ENCODE results near the gene SLC35F3.

The SLC35F3 gene

GRCh38 chr1:234265861-234266260, 361.4 kb downstream of the SLC35F3 start:
- Histone ChIP-seq H3K9ac (ENCODE audit: low read depth in 1 of 2, low read length in 2 of 2) (no peak overlapping the region), H3K4me3 (ENCODE audit: low read length in 2 of 2) (no peak overlapping the region), H3K4me1 (ENCODE audit: control insufficient read depth in 2 of 2, insufficient read depth in 2 of 2, low read length in 2 of 2) (no peaks in the 10 kb centered on the region), H3K27ac (ENCODE audit: low read depth in 2 of 2, low read length in 2 of 2) (no peak overlapping the region), H3K36me3 (ENCODE audit: control insufficient read depth in 2 of 2, insufficient read depth in 2 of 2, low read length in 2 of 2) (no peaks in the 10 kb centered on the region), H3K9me3 (ENCODE audit: control insufficient read depth in 2 of 2, low read length in 2 of 2) (no peaks in the 10 kb centered on the region), H3K27me3 (ENCODE audit: control insufficient read depth in 2 of 2, insufficient read depth in 2 of 2, low read length in 2 of 2) (peaks cover 0 to 2% of the 10 kb centered on the region in 2 donors)

- Histone ChIP-seq H3K27me3 (ENCODE audit: control insufficient read depth in 2 of 2, insufficient read depth in 2 of 2, low read length in 2 of 2) (no peaks in the 10 kb centered on the region), H3K9ac (ENCODE audit: low read depth in 1 of 2, low read length in 2 of 2) (no peak overlapping the region), H3K36me3 (ENCODE audit: control insufficient read depth in 2 of 2, insufficient read depth in 2 of 2, low read length in 2 of 2) (no peaks in the 10 kb centered on the region), H3K4me1 (ENCODE audit: control insufficient read depth in 2 of 2, insufficient read depth in 2 of 2, low read length in 2 of 2) (no peaks in the 10 kb centered on the region), H3K4me3 (ENCODE audit: low read length in 2 of 2) (no peak overlapping the region), H3K9me3 (ENCODE audit: control insufficient read depth in 2 of 2, low read length in 2 of 2) (no peaks in the 10 kb centered on the region), H3K27ac (ENCODE audit: low read depth in 2 of 2, low read length in 2 of 2) (no peak overlapping the region)
Observed at GRCh38 chr1:234270093-234270492, 365.6 kb downstream of the SLC35F3 start.

- Histone ChIP-seq H3K9me3 (ENCODE audit: control insufficient read depth in 2 of 2, low read length in 2 of 2) (no peaks in the 10 kb centered on the region), H3K36me3 (ENCODE audit: control insufficient read depth in 2 of 2, insufficient read depth in 2 of 2, low read length in 2 of 2) (no peaks in the 10 kb centered on the region), H3K4me1 (ENCODE audit: control insufficient read depth in 2 of 2, insufficient read depth in 2 of 2, low read length in 2 of 2) (no peaks in the 10 kb centered on the region), H3K27me3 (ENCODE audit: control insufficient read depth in 2 of 2, insufficient read depth in 2 of 2, low read length in 2 of 2) (no peaks in the 10 kb centered on the region), H3K27ac (ENCODE audit: low read depth in 2 of 2, low read length in 2 of 2) (no peak overlapping the region), H3K9ac (ENCODE audit: low read depth in 1 of 2, low read length in 2 of 2) (no peak overlapping the region), H3K4me3 (ENCODE audit: low read length in 2 of 2) (no peak overlapping the region)
Observed at GRCh38 chr1:234270581-234271242, 366.2 kb downstream of the SLC35F3 start.

- no peaks in the 10 kb centered on the region for H3K9me3 ChIP-seq (ENCODE audit: control insufficient read depth in 2 of 2, low read length in 2 of 2)
Observed at GRCh38 chr1:234271243-234271606, 366.7 kb downstream of the SLC35F3 start.

GRCh38 chr1:234272656-234273312, 368.3 kb downstream of the SLC35F3 start:
- Histone ChIP-seq H3K9me3 (ENCODE audit: control insufficient read depth in 2 of 2, low read length in 2 of 2) (no peaks in the 10 kb centered on the region), H3K9ac (ENCODE audit: low read depth in 1 of 2, low read length in 2 of 2) (no peak overlapping the region), H3K4me3 (ENCODE audit: low read length in 2 of 2) (no peak overlapping the region), H3K27me3 (ENCODE audit: control insufficient read depth in 2 of 2, insufficient read depth in 2 of 2, low read length in 2 of 2) (no peaks in the 10 kb centered on the region), H3K27ac (ENCODE audit: low read depth in 2 of 2, low read length in 2 of 2) (no peak overlapping the region), H3K36me3 (ENCODE audit: control insufficient read depth in 2 of 2, insufficient read depth in 2 of 2, low read length in 2 of 2) (no peaks in the 10 kb centered on the region), H3K4me1 (ENCODE audit: control insufficient read depth in 2 of 2, insufficient read depth in 2 of 2, low read length in 2 of 2) (no peaks in the 10 kb centered on the region)

More at GRCh38 chr1:234271243-234271606, 366.7 kb downstream of the SLC35F3 start:
- Histone ChIP-seq H3K27ac (ENCODE audit: low read depth in 2 of 2, low read length in 2 of 2) (no peak overlapping the region), H3K9ac (ENCODE audit: low read depth in 1 of 2, low read length in 2 of 2) (no peak overlapping the region), H3K4me3 (ENCODE audit: low read length in 2 of 2) (no peak overlapping the region), H3K4me1 (ENCODE audit: control insufficient read depth in 2 of 2, insufficient read depth in 2 of 2, low read length in 2 of 2) (no peaks in the 10 kb centered on the region), H3K27me3 (ENCODE audit: control insufficient read depth in 2 of 2, insufficient read depth in 2 of 2, low read length in 2 of 2) (no peaks in the 10 kb centered on the region), H3K36me3 (ENCODE audit: control insufficient read depth in 2 of 2, insufficient read depth in 2 of 2, low read length in 2 of 2) (no peaks in the 10 kb centered on the region)

GRCh38 chr1:234273981-234274380, 369.5 kb downstream of the SLC35F3 start:
- Histone ChIP-seq H3K9ac (ENCODE audit: low read depth in 1 of 2, low read length in 2 of 2) (no peak overlapping the region), H3K27ac (ENCODE audit: low read depth in 2 of 2, low read length in 2 of 2) (no peak overlapping the region), H3K4me1 (ENCODE audit: control insufficient read depth in 2 of 2, insufficient read depth in 2 of 2, low read length in 2 of 2) (no peaks in the 10 kb centered on the region), H3K4me3 (ENCODE audit: low read length in 2 of 2) (no peak overlapping the region), H3K36me3 (ENCODE audit: control insufficient read depth in 2 of 2, insufficient read depth in 2 of 2, low read length in 2 of 2) (no peaks in the 10 kb centered on the region), H3K27me3 (ENCODE audit: control insufficient read depth in 2 of 2, insufficient read depth in 2 of 2, low read length in 2 of 2) (no peaks in the 10 kb centered on the region), H3K9me3 (ENCODE audit: control insufficient read depth in 2 of 2, low read length in 2 of 2) (no peaks in the 10 kb centered on the region)

- H3K27me3 ChIP-seq (ENCODE audit: control insufficient read depth in 2 of 2, insufficient read depth in 2 of 2, low read length in 2 of 2), result no peaks in the 10 kb centered on the region
- no peaks in the 10 kb centered on the region for H3K9me3 ChIP-seq (ENCODE audit: control insufficient read depth in 2 of 2, low read length in 2 of 2)
- H3K36me3 ChIP-seq (ENCODE audit: control insufficient read depth in 2 of 2, insufficient read depth in 2 of 2, low read length in 2 of 2), result no peaks in the 10 kb centered on the region
- no peak overlapping the region for H3K27ac ChIP-seq (ENCODE audit: low read depth in 2 of 2, low read length in 2 of 2)
- no peaks in the 10 kb centered on the region for H3K4me1 ChIP-seq (ENCODE audit: control insufficient read depth in 2 of 2, insufficient read depth in 2 of 2, low read length in 2 of 2)
- H3K4me3 ChIP-seq (ENCODE audit: low read length in 2 of 2), result no peak overlapping the region
- no peak overlapping the region for H3K9ac ChIP-seq (ENCODE audit: low read depth in 1 of 2, low read length in 2 of 2)
Observed at GRCh38 chr1:234276151-234276788, 371.8 kb downstream of the SLC35F3 start.

GRCh38 chr1:234277161-234277868, 372.8 kb downstream of the SLC35F3 start:
- Histone ChIP-seq H3K4me1 (ENCODE audit: control insufficient read depth in 2 of 2, insufficient read depth in 2 of 2, low read length in 2 of 2) (no peaks in the 10 kb centered on the region), H3K9ac (ENCODE audit: low read depth in 1 of 2, low read length in 2 of 2) (no peak overlapping the region), H3K27ac (ENCODE audit: low read depth in 2 of 2, low read length in 2 of 2) (no peak overlapping the region), H3K9me3 (ENCODE audit: control insufficient read depth in 2 of 2, low read length in 2 of 2) (no peaks in the 10 kb centered on the region), H3K36me3 (ENCODE audit: control insufficient read depth in 2 of 2, insufficient read depth in 2 of 2, low read length in 2 of 2) (no peaks in the 10 kb centered on the region), H3K27me3 (ENCODE audit: control insufficient read depth in 2 of 2, insufficient read depth in 2 of 2, low read length in 2 of 2) (no peaks in the 10 kb centered on the region), H3K4me3 (ENCODE audit: low read length in 2 of 2) (no peak overlapping the region)

DNA sequence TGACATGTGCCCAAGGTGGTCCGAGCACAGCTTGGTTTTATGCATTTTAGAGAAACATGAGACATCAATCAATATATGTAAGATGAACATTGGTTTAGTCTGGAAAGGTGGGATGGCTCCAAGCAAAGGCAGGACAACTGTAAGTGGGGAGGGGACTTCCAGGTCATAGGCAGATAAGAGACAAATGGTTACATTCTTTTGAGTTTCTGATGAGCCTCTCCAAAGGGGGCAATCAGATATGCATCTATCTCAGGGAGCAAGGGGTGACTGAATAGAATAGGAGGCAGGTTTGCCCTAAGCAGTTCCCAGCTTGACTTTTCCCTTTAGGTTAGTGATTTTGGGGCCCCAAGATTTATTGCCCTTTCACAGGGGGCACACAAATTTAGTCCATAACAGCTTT, 374.5 kb downstream of the SLC35F3 start:
- no peaks in the 10 kb centered on the region for H3K4me1 ChIP-seq (ENCODE audit: control insufficient read depth in 2 of 2, insufficient read depth in 2 of 2, low read length in 2 of 2)
- H3K4me3 ChIP-seq (ENCODE audit: low read length in 2 of 2), result no peak overlapping the region
- no peaks in the 10 kb centered on the region for H3K9me3 ChIP-seq (ENCODE audit: control insufficient read depth in 2 of 2, low read length in 2 of 2)
- H3K36me3 ChIP-seq (ENCODE audit: control insufficient read depth in 2 of 2, insufficient read depth in 2 of 2, low read length in 2 of 2), result no peaks in the 10 kb centered on the region
- no peak overlapping the region for H3K9ac ChIP-seq (ENCODE audit: low read depth in 1 of 2, low read length in 2 of 2)
- H3K27me3 ChIP-seq (ENCODE audit: control insufficient read depth in 2 of 2, insufficient read depth in 2 of 2, low read length in 2 of 2), result no peaks in the 10 kb centered on the region
- no peak overlapping the region for H3K27ac ChIP-seq (ENCODE audit: low read depth in 2 of 2, low read length in 2 of 2)

DNA sequence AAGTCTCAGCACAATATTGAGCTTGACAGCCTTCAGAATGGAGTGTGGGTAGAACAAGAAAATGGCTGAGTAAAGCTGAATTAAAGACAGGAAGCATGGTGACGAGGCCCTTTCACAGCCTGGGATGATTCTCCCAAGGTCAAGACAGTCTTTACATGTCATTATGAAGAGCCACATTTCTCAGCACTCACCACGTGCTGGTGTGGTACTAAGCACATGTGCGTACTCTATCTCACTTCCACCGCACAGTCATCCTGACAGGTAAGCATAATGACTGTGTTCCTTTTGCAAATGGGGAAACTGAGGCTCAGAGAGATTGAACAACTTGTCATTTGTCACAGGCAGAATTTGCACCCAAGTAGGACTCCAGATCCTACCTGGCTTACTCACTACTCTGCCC, 376.0 kb downstream of the SLC35F3 start:
- Histone ChIP-seq H3K27ac (ENCODE audit: low read depth in 2 of 2, low read length in 2 of 2) (no peak overlapping the region), H3K36me3 (ENCODE audit: control insufficient read depth in 2 of 2, insufficient read depth in 2 of 2, low read length in 2 of 2) (no peaks in the 10 kb centered on the region), H3K9ac (ENCODE audit: low read depth in 1 of 2, low read length in 2 of 2) (no peak overlapping the region), H3K4me1 (ENCODE audit: control insufficient read depth in 2 of 2, insufficient read depth in 2 of 2, low read length in 2 of 2) (no peaks in the 10 kb centered on the region), H3K9me3 (ENCODE audit: control insufficient read depth in 2 of 2, low read length in 2 of 2) (no peaks in the 10 kb centered on the region), H3K27me3 (ENCODE audit: control insufficient read depth in 2 of 2, insufficient read depth in 2 of 2, low read length in 2 of 2) (no peaks in the 10 kb centered on the region), H3K4me3 (ENCODE audit: low read length in 2 of 2) (no peak overlapping the region)
